Measurements from ENCODE around the gene HSPG2.

HSPG2 gene

DNA sequence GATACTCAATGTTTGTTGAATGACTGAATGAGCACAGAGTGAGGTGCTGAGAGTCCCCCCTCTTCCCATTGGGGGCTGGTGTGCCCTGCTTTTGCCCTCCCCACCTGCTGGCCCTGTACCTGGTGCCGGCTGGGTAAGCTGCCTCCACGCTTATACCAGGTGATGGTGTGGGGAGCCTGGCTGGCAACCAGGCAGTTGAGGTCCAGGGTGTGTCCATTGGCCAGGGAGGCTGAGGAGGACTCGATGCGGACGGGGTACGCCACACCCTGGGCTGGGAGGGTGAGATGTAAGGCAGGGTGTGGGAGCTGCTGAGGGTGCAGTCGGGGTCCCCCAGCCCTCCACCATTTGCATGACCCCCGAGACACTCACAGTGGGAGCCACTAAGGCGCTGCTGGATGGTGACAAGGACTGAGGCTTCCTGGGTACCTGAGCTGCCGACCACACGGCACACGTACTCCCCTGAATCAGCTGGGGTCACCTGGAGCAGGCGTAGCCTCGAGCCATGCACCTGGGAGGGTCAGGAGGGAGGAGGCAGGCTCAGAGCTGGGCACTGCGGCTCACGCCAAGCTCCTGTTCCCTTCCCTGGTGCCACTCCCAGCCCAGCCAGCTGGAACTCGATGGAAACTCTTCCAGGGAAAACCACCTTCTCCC is 88.5 kb downstream of the HSPG2 start:
- Histone ChIP-seq H3K9ac (ENCODE audit: low read length) (no peak overlapping the region), H3K4me3 (ENCODE audit: low read depth, low read length, poor library complexity, severe bottlenecking) (no peak overlapping the region), H3K4me1 (ENCODE audit: insufficient read depth, low read length, severe bottlenecking) (peaks cover 11% of the 10 kb centered on the region), H3F3A (ENCODE audit: insufficient read depth, low read length) (no peaks in the 10 kb centered on the region), H3K9me2 (ENCODE audit: low read depth, low read length) (no peaks in the 10 kb centered on the region), H3K4me2 (ENCODE audit: low read length) (no peak overlapping the region), H4K20me1 (ENCODE audit: insufficient read depth, low read length) (no peaks in the 10 kb centered on the region), H3K36me3 (ENCODE audit: insufficient read depth, low read length) (no peaks in the 10 kb centered on the region), H2AFZ (ENCODE audit: low read length) (no peak overlapping the region), H3K27me3 (ENCODE audit: insufficient read depth, low read length) (no peaks in the 10 kb centered on the region; the same call in 1 of the 2 replicates), H3K79me2 (ENCODE audit: insufficient read depth, low read length) (no peaks in the 10 kb centered on the region), H3K27ac (ENCODE audit: low read depth, low read length, poor library complexity, severe bottlenecking) (no peak overlapping the region), H3K9me3 (ENCODE audit: low read length) (no peaks in the 10 kb centered on the region)
- TF ChIP-seq EZH2 (IDR thresholded peaks at IDR 0.05; ENCODE audit: borderline replicate concordance, low read length) (no peak), CTCF (IDR thresholded peaks at IDR 0.05; ENCODE audit: low read length) (no peak)

DNA sequence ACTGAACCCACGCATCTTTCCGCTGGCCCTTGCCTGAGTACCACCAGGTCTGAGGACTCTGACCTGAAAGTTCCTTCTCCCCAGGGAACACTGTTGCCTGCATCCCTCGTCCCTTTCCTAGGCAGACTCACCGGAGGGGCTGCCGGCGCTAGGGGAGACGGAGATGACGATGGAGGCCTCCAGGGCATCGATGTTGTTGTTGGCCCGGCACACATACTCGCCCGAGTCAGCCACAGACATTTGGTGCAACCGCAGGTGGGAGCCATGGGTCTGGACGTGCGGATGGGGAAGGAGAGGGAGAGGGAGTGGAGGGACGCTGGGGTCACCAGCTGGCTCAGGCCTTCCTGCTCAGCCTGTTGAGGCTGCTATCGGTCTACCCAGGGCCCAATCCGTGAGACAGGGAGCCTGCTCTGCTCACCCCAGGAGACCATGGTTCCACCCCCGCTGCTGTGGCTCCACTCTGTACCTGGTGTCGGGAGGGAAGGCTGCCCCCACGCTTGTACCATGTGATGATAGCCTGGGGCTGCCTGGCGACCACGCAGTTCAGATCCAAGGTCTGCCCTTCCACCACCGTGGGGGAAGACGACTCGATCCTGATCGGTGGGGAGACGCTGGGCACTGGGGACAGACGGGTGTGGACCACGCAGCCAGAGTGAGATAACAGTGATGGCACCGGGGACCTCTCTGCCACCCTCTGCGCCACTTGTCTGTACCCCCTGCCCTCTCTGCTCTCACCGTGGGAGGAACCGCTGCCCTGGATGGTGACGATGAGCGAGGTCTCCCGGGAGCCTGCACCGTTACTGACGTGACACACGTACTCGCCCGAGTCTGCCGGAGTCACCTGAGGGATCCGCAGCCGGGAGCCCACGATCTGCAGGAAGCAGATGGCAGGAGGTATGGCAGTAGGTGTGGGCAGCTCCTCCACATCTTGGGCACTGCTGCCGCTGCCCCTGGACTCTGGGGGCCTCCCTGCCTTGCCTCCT is 89.6 kb downstream of the HSPG2 start:
- H3K36me3 ChIP-seq (ENCODE audit: insufficient read depth, low read length), result no peaks in the 10 kb centered on the region
- no peaks in the 10 kb centered on the region for H4K20me1 ChIP-seq (ENCODE audit: insufficient read depth, low read length)

More for the DNA sequence above, 89.6 kb downstream of the HSPG2 start:
- peaks cover 6% of the 10 kb centered on the region for H3K4me1 ChIP-seq (ENCODE audit: insufficient read depth, low read length, severe bottlenecking)
- TF ChIP-seq CTCF (IDR thresholded peaks at IDR 0.05; ENCODE audit: low read length) (no peak), EZH2 (IDR thresholded peaks at IDR 0.05; ENCODE audit: borderline replicate concordance, low read length) (no peak)
- no peak overlapping the region for H2AFZ ChIP-seq (ENCODE audit: low read length)
- H3K27me3 ChIP-seq (ENCODE audit: insufficient read depth, low read length), result no peaks in the 10 kb centered on the region; the same call in none of the 2 replicates
- H3K9me2 ChIP-seq (ENCODE audit: low read depth, low read length), result no peaks in the 10 kb centered on the region
- no peak overlapping the region for H3K9ac ChIP-seq (ENCODE audit: low read length)
- H3K79me2 ChIP-seq (ENCODE audit: insufficient read depth, low read length), result no peaks in the 10 kb centered on the region
- H3K27ac ChIP-seq (ENCODE audit: low read depth, low read length, poor library complexity, severe bottlenecking), result no peak overlapping the region
- H3K4me3 ChIP-seq (ENCODE audit: low read depth, low read length, poor library complexity, severe bottlenecking), result no peak overlapping the region
- no peaks in the 10 kb centered on the region for H3F3A ChIP-seq (ENCODE audit: insufficient read depth, low read length)
- H3K4me2 ChIP-seq (ENCODE audit: low read length), result no peak overlapping the region
- no peaks in the 10 kb centered on the region for H3K9me3 ChIP-seq (ENCODE audit: low read length)

Data from OCI-LY1 (cell line).